Measurements from ENCODE around the gene LRRC4C. TPM values are rescaled to one million over a fixed set of nuclear protein-coding genes. Genes with fewer than 3 reads are reported as not detected.

The LRRC4C gene
- total RNA-seq, 1 experiment from 2014 or later = not detected

- H3K4me1 Mint-ChIP-seq (ENCODE audit: insufficient read depth, unreplicated experiment) = peaks cover 14% of the 10 kb centered on the region
- H3K36me3 Mint-ChIP-seq (ENCODE audit: insufficient read depth, unreplicated experiment) = no peaks in the 10 kb centered on the region
- peak; percentile 25 for DNase-seq (ENCODE audit: unreplicated experiment)
- ChIA-PET CTCF (no interaction called here), POLR2A (interaction anchor here (0.7 kb wide), 1 partner anchor 629 kb away, joined by 3 read pairs; no protein-coding TSS in a partner anchor)
- H3K27me3 Mint-ChIP-seq (ENCODE audit: insufficient read depth, unreplicated experiment) = no peaks in the 10 kb centered on the region
- intact Hi-C loops (cut with micrococcal nuclease) = no loop called here
- TF ChIP-seq CTCF (IDR thresholded peaks at IDR 0.05; ENCODE audit: unreplicated experiment) = no peak
- H3K9me3 Mint-ChIP-seq (ENCODE audit: unreplicated experiment) = no peaks in the 10 kb centered on the region
- no peak overlapping the region for H3K4me3 Mint-ChIP-seq (ENCODE audit: unreplicated experiment)
- no TSS peak for BruUV-seq (replicated peaks)
- no peak overlapping the region for H3K27ac Mint-ChIP-seq (ENCODE audit: low read depth, unreplicated experiment)
These were observed 158.4 kb downstream of the LRRC4C start for GRCh38 chr11:41301023-41301422.

GRCh38 chr11:41289408-41289807 lies 170.0 kb downstream of the LRRC4C start:
- BruUV-seq (replicated peaks) = no TSS peak
- H3K27ac Mint-ChIP-seq (ENCODE audit: low read depth, unreplicated experiment) = no peak overlapping the region
- CTCF ChIA-PET = no interaction called here
- intact Hi-C loops (cut with micrococcal nuclease) = no loop called here
- H3K4me1 Mint-ChIP-seq (ENCODE audit: insufficient read depth, unreplicated experiment) = no peaks in the 10 kb centered on the region
- H3K9me3 Mint-ChIP-seq (ENCODE audit: unreplicated experiment) = no peaks in the 10 kb centered on the region
- DNase-seq (ENCODE audit: unreplicated experiment) = no peak
- no peak for TF ChIP-seq CTCF (IDR thresholded peaks at IDR 0.05; ENCODE audit: unreplicated experiment)
- H3K4me3 Mint-ChIP-seq (ENCODE audit: unreplicated experiment) = no peak overlapping the region
- peaks cover 4% of the 10 kb centered on the region for H3K36me3 Mint-ChIP-seq (ENCODE audit: insufficient read depth, unreplicated experiment)
- POLR2A ChIA-PET = no interaction called here
- no peaks in the 10 kb centered on the region for H3K27me3 Mint-ChIP-seq (ENCODE audit: insufficient read depth, unreplicated experiment)

- intact Hi-C loops (cut with micrococcal nuclease) = no loop called here
- POLR2A ChIA-PET = no interaction called here
- H3K4me3 Mint-ChIP-seq (ENCODE audit: unreplicated experiment) = no peak overlapping the region
- no peaks in the 10 kb centered on the region for H3K9me3 Mint-ChIP-seq (ENCODE audit: unreplicated experiment)
- TF ChIP-seq CTCF (IDR thresholded peaks at IDR 0.05; ENCODE audit: unreplicated experiment) = no peak
- CTCF ChIA-PET = interaction anchor here (0.6 kb wide), 1 partner anchor 1433 kb away, joined by 4 read pairs; no protein-coding TSS in a partner anchor
- no peak overlapping the region for H3K27ac Mint-ChIP-seq (ENCODE audit: low read depth, unreplicated experiment)
- H3K36me3 Mint-ChIP-seq (ENCODE audit: insufficient read depth, unreplicated experiment) = peaks cover 4% of the 10 kb centered on the region
- no peaks in the 10 kb centered on the region for H3K27me3 Mint-ChIP-seq (ENCODE audit: insufficient read depth, unreplicated experiment)
- no peaks in the 10 kb centered on the region for H3K4me1 Mint-ChIP-seq (ENCODE audit: insufficient read depth, unreplicated experiment)
- no TSS peak for BruUV-seq (replicated peaks)
- no peak for DNase-seq (ENCODE audit: unreplicated experiment)
These were observed 172.7 kb downstream of the LRRC4C start for GRCh38 chr11:41286751-41287150.

GRCh38 chr11:41284354-41284753 lies 175.1 kb downstream of the LRRC4C start:
- H3K9me3 Mint-ChIP-seq (ENCODE audit: unreplicated experiment) = no peaks in the 10 kb centered on the region
- no peak overlapping the region for H3K4me3 Mint-ChIP-seq (ENCODE audit: unreplicated experiment)
- no peak overlapping the region for H3K27ac Mint-ChIP-seq (ENCODE audit: low read depth, unreplicated experiment)
- ChIA-PET POLR2A (no interaction called here), CTCF (interaction anchor here (0.5 to 0.6 kb wide), 2 partner anchors 11 to 1896 kb away, joined by 3 read pairs; no protein-coding TSS in a partner anchor)
- H3K36me3 Mint-ChIP-seq (ENCODE audit: insufficient read depth, unreplicated experiment) = no peaks in the 10 kb centered on the region
- no peak for TF ChIP-seq CTCF (IDR thresholded peaks at IDR 0.05; ENCODE audit: unreplicated experiment)
- H3K4me1 Mint-ChIP-seq (ENCODE audit: insufficient read depth, unreplicated experiment) = peaks cover 6% of the 10 kb centered on the region
- H3K27me3 Mint-ChIP-seq (ENCODE audit: insufficient read depth, unreplicated experiment) = no peaks in the 10 kb centered on the region
- no TSS peak for BruUV-seq (replicated peaks)
- DNase-seq (ENCODE audit: unreplicated experiment) = no peak
- intact Hi-C loops (cut with micrococcal nuclease) = no loop called here

All from MCF 10A (cell line).